GM18870 (cell line): ENCODE results near the gene GALNT11.
"Not testable (repeated sequence)": the region's sequence is repeated elsewhere in the genome, so short reads cannot be mapped to it uniquely, and the experiment has no call there.

ENCODE experiments used
- ATAC-seq: cut with Tn5 transposase; IDR thresholded peaks from one replicate; pipeline ENCODE4 v1.9.1; 2021; ENCODE audit warnings: moderate library complexity; ENCODE audit not compliant: unreplicated experiment

Gene GALNT11

DNA sequence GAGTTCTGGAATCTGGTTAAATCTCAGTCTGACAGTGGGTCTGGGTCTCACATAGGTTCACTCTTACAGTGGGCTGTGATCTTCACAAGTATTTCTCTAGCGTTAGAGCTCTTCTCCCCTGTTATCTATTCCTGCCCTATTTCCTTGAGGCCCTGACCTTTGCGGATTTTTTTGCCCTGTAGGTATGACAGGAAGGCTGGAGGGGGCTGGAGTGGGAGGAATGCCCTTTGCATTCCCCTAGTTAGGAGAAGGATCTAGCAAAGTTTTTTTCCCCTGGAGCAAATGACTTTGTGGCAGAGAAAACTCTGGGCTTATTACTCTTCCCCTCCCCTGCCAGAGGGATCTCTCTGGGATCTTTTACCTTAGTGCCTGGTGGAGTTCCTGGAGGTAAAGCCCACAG, 49.2 kb downstream of the GALNT11 start:
- no peak for ATAC-seq

DNA sequence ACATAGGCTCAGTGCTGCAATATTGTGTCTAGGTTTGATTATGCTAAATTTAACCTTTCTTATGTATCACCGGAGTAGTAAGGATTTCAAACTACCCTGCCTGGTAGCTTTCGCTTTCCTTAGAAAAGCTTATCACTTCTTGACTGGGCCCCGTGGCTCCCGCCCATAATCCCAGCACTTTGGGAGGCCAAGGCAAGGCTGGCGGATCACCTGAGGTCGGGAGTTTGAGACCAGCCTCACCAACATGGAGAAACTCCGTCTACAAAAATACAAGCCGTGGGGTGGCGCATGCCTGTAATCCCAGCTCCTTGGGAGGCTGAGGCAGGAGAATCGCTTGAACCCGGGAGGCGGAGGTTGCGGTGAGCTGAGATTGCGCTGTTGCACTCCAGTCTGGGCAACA, 49.9 kb downstream of the GALNT11 start:
- not testable (repeated sequence) for ATAC-seq

DNA sequence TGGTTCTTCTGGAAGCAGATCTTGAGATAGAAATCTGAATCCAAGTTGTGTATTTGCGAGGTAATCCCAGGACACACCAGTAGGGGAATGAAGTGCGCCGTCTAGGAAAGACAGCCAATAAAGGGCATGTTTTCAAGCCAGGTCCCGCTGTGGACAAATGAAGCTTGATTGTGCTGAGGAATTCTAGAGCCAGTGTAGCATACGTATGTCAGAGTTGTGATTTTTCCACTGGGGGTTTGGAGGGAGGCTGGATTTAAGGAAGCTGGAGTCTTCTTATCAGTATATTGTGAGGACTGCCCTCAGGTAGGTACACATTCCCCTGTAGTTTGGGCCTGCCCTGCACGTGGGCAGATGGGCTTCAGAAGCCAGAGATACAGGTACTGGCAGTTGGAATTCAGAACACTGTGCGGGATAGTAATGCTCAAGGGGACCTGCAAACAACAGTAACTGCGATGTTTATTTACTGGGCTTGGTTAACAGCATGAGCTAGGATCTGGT, 50.9 kb downstream of the GALNT11 start:
- ATAC-seq, result no peak

DNA sequence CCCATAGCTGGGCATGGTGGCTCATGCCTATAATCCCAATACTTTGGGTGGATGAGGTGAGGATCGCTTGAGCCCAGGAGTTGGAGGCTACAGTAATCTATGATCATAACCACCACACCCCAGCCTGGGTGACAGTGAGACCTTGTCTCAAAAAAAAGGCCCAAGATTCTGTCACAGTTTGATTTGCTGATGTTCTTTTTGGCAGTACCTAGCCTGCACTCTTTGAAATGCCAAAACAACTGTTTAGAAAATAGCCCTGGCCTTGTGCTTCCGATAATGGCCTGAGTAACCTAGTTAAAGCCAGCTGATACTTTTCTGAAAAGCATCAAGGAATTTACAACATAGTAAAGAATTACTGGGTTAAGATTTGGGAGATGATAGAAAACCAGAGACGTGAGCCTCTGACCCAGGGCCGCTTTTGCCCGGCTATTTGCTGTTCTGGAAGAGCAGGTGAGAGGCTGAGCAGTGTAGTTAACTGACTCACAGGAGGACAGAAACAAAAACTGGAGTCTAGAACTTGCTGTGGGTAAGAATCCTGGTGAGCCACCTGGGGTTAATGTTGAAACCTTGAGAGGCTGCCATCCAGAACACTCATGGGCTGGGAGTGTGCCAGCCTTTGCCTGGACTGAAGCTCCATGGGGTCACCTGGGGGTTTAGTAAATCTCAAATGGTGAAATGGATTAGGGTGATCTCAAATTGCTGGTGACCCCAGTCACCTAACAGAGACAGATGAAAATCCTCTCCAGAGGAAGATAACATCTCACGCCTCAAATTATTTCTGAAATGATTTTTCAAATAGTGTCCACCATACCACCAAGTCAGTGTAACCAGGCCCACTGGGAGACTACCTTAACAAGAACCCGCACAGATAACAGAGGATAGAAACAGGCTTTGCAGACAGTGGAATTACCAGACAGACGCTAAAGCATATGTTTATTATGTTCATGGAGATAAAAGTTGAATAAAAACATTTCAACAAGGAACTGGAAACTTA, 51.8 kb downstream of the GALNT11 start:
- no peak for ATAC-seq

DNA sequence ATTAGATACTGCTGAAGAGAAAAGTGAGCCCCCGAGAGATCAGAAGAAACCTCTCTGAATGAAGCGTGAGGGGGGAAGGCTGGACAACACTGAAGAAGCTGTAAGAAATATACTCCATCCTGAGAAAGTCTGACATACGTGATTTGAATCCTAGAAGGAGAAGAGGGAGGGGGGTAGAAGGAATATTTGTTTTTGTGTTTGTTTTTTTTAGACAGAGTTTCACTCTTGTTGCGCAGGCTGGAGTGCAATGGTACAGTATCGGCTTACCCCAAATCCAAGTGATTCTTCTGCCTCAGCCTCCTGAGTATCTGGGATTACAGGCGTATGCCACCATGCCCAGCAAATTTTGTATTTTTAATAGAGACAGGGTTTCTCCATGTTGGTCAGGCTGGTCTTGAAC, 52.6 kb downstream of the GALNT11 start:
- ATAC-seq, result no peak

DNA sequence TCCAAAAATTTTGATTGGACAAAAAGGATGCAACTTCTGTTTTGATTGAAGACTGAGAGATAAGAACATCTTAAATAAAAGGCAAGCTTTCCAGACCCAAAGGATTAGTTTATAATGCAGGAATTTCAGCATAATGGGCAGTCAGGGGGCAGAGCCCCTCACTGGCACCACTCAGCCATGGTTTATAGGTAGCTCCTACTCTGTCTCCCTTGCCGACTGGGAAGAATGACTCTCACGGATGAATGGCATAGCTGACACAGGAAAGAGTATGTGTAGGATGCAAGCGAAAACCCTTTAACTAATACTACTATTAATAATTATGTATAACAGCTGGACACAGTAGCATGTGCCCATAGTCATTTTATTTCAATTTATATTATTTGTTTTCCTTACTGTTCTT, 53.3 kb downstream of the GALNT11 start:
- ATAC-seq, result no peak

DNA sequence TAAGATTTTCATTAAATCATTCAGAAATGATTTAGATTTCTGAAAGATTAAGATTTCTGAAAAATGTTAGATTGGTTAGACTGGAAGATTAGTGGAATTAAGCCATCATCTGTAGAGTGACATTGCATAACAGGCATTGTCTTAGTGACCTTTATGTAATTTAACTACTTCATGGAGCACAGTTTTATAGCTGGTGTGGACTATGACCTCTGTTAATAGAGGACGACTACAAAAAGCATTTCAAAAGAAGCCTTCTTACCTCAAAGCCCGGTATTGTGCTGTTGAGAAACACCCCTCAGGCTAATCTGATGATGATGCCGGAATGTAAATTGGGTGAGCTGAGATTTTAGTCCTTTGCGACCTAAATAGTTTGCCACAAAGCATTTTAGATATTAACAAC, 55.6 kb downstream of the GALNT11 start:
- ATAC-seq, result no peak

DNA sequence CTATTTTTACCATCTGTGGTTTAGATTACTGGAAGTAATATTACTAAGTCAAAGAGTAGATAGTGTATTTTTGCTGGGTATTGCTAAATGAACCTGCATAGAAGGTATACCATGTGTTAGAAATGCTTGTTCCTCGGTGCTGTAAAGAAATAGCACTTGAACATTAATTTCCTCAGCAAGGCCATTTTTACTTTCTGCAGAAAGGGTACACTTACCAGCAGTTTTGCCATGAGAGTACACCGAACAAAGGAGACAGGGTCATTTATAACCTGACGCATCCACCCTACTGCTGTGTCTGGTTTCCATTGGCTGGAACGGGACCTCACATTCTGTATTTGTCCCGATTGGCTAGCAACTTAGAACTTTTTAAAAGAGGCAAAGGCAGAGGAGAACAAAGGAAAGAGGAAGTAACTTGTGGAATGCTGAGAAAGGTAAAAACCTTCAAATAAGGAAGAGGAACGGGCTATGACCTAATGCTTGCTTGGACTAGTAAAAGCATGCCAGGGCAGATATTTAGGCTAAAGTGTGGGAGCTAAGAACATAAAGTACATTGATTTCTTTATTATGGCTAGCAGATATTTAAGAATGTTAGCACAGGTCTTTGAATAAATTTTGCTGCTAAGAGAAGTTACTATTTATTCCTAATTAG, 56.7 kb downstream of the GALNT11 start:
- ATAC-seq, result not testable (repeated sequence)

DNA sequence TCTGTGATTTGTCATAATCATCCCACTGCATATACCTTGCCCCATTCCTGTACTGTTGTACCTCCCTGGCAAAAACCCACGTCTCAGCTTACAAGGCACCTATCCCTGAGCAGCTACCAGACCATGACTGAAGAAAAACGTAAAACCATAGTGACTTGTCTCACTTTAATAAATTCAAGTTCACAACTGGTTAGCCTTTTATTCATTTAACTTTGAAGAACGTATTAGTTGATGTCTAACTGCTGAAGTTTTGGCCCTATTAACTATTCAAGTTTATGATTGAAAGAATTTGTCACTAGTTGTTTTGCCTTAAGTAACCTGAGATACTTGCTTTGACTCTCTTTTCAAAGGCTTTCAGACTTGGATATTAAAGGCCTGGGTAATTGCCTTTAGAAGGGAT, 59.7 kb downstream of the GALNT11 start:
- ATAC-seq, result no peak

DNA sequence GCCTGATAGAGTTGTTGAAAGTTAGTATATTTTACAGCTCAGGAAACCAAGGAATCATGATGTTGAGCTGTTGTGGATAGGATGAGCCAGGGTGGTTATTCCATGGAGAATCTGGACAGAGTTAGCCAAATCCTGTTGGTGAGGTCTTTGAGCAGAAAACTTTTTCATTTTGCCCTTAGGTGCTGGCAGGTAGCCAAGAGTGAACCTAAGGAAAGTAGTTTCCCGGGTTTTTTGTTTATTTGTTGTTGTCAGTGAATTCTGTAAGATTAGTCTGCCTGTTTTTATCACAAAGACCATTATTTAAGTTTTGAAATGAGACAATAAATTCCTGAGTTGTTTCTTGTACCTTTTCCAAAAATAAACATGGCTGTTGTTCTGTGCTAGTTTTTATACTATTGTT, 61.0 kb downstream of the GALNT11 start:
- no peak for ATAC-seq

DNA sequence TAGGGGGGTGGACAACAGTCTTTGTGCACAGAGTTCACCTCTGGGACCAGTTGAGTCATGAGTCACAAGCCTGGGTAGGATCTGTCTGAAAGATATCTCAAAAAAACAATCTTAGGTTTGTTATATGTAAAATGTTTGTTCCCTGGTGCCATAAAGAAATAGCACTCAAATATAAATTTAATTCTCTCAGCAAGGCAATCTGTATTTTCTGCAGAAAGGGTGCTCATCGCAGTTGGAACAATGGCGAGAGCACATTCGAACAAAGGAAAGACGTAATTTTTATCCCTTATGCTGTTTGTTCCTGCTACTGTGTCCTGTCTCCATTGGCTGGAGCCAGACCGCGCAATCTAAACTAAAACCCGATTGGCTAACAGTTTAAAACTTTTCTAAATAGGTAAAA, 63.7 kb downstream of the GALNT11 start:
- ATAC-seq, result no peak

DNA sequence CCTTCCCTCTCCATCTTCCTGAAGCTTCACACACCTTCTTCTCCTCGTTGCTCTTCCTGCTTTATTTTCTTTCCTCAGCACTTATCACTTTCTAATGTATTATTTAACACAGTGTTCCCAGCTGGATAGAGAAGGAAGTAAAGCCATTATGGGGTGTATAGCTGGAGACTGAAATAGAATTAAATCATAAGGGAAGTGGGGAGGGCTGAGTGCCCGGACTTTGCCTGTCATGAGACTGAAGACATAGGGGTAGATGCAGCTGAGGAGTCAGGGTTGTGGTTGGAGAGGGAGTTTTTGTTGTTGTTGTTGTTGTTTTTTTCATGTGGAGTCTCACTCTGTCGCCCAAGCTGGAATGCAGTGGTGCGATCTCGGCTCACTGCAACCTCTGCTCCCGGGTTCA, 65.3 kb downstream of the GALNT11 start:
- ATAC-seq, result no peak

DNA sequence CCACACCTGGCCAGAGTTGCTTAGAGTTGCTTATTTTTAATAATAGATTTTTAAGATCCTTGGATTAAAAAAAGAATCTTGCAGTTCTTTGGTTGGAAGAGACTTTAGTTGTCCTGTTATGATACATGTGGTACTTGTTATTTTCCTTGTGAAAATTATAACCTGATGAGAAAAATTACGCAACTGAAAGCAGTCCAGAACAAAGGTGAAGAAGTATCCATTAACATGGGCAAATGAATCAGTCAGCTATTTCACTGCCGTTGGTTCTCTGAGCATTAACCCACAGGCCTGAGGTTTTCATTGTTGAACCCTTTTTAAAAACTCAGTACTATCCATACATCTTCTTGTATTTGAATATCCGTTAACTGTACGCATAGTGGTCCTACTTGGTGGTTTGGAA, 68.2 kb downstream of the GALNT11 start:
- ATAC-seq, result no peak

DNA sequence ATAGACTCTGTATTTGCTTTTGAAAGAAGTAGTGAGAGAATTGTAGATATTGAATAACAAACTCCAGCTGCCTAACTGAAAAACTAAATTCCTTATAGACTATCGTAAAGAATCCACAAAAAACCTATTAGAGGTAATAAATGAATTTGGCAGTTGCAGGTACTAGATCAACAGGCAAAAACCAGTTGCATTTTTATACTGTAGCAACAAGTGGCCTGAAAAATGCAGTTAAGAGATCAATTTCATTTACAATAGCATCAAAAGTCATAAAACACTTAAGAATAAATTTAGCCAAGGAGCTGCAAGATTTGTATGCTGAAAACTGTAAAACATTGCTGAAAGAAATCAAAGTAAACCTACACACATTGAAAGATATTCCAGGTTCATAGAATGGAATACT, 70.3 kb downstream of the GALNT11 start:
- ATAC-seq, result no peak

DNA sequence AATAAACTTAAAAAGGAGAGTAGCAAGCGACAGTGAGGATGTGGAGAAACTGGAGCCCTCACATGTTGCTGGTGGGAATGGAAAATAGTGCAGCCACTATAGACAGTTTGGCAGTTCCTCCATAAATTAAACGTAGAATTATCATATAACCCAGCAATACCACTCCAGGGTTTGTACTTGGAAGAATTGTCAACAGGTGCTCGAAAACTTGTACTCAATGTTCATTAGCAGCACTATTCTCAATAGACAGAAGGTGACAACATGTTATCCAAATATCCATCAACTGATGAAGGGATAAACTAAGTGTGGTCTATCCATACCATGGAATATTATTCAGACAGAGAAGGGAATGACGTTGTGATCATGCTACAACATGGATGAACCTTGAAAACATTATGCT, 71.9 kb downstream of the GALNT11 start:
- ATAC-seq, result no peak

DNA sequence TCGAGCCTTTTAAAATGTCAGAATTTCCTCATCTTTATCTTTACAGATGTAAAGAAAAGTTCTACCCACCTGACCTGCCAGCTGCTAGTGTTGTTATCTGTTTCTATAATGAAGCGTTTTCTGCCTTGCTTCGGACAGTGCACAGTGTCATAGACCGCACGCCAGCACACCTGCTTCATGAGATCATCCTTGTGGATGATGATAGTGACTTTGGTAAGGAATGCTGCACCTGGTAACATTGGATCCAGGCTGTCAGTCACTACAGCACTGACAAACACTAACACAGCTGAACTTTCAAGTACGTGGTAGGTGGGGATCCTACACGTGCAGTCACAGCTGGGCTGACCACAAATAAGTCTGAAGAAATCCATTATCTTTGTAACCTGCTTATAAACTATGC, 77.6 kb downstream of the GALNT11 start:
- no peak for ATAC-seq

DNA sequence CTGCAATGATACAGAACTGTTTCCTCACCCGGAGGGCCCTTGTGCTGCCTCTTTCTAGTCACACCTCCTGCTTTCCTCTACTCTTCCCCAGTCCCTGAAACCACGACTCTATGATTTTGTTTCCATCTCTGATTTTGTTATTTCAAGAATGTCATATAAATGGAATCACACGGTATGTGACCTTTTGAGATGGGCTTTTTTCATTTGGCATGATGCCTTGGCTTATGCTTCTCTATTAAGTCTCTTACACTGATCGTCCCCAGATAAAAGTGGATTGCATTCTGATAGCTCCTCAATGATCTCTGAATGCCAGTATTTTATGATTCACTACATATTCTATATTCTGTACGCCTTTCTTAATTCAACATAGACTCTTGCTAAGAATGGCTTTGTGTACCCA, 78.2 kb downstream of the GALNT11 start:
- no peak for ATAC-seq

DNA sequence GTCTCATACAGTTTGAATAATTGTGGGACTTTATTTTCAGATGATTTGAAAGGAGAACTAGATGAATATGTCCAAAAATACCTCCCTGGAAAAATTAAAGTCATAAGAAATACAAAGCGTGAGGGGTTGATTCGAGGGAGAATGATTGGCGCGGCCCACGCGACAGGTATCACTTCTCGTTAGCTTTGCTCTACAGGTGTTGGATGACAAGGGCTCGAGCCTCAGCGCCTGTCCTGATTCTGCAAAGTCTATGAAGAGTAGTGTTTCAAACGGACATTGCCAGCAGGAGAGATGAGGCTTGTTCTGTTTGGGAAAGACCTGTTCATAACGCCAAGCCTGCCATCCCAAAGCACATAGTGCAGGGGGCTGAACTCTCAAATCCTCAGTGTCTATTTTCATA, 79.7 kb downstream of the GALNT11 start:
- no peak for ATAC-seq

DNA sequence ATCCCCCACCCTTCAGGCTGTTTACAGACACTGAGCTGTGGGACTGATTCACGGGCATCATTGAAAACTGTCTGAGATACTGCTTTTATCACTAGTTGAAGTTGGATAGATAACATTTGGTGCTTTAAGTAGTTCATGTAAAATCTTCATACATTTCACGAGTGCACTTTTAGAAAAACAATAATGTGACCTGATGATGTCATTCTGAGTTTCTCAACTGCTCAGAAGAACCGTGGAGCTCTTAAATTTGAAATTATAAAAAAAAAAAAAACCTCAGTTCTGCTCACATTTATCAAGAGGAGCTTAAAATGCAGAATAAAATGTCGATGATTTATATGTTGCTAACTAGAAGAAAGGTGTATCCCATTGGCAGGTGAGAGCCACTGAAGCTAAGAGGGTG, 81.5 kb downstream of the GALNT11 start:
- ATAC-seq, result no peak

DNA sequence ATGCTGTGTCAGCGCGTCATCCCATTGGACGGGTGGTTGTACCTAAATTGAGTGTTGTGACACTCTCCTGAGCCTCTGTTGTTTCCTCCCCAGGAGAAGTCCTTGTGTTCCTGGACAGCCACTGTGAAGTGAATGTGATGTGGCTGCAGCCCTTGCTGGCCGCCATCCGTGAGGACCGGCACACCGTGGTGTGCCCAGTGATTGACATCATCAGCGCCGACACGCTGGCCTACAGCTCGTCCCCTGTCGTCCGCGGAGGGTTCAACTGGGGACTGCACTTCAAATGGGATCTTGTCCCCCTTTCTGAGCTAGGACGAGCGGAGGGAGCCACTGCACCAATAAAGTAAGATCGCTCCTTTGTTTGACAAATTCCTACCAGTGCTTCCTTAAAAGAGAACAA, 82.5 kb downstream of the GALNT11 start:
- ATAC-seq, result no peak

DNA sequence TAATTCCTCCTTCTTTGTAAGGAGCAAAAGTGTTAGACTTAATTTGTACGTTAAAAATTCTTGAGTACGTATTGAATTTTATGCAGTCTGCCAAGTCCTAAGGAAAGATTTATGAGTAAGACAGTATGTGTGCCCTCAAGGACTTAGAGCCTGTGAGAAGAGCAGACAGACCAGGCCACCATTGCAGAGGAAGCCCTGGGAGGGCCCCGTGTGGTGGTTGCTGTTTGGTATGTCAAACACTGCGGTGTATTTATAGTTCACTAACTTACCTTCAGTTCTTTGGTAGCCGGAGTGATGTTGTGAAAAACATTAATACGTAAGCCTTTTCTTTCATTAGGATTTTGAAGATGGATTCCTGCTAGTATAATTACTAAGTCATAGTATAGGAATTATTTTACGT, 82.9 kb downstream of the GALNT11 start:
- no peak for ATAC-seq

DNA sequence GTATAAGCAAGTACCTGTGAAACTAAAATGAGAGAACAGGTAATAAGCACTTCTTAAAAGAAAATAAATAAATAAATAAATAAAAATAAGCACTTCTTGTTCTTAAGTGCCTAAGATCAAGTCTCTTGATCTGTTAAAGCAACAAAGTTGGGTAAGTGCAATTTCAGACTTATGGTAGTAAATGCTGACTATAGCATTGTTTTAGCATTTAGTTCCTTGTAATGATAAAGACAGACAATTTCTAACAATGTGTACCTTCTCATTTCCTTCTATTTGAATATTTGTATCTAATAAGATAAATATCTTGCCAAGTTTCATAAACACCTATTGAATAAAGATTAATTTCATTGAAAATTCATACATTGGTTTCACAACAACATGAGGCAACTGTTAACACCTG, 87.4 kb downstream of the GALNT11 start:
- ATAC-seq, result no peak
